IMR-90 (cell line): ENCODE data around the gene MUSTN1. TPM values are rescaled to one million over a fixed set of nuclear protein-coding genes. Genes with fewer than 3 reads are reported as not detected.

Experiments used
- ATAC-seq: fragments of 200-7000 bp; cut with Tn5 transposase; 2 replicates; pipeline ENCODE4 v1.9.1; 2020; ENCODE audit warnings: low read depth, mild to moderate bottlenecking, moderate library complexity
- BruUV-seq: library from RNA; stranded (reverse); fragments of 400-500 nt; replicated peaks from 2 replicates; lab custom pipeline; 2021; lab: Mats Ljungman, UMichigan
- CTCF ChIA-PET: fragments of 300-600 bp; formaldehyde crosslinking; extraction: SDS; loops from one replicate; lab custom pipeline; 2021; ENCODE audit warnings: antibody characterized with exemption; lab: Yijun Ruan, JAX
- POLR2A ChIA-PET: fragments of 300-600 bp; sonication (Branson Sonifier 250); formaldehyde crosslinking; loops from one replicate; lab custom pipeline; 2022; ENCODE audit warnings: antibody characterized with exemption; ENCODE audit not compliant: unreplicated experiment; lab: Charles Lee
- DNase-seq: peaks from one replicate; pipeline ENCODE4 v3.0.0; 2013
- H2AFZ ChIP-seq: replicated peaks from 2 replicates; pipeline ENCODE3; 2013; ENCODE audit warnings: low read length, mild to moderate bottlenecking; ENCODE audit not compliant: poor library complexity
- H2AK5ac ChIP-seq: 2 replicates; pipeline ENCODE4 v1.6.1; 2013; ENCODE audit warnings: low read depth, low read length, inconsistent platforms
- H2AK9ac ChIP-seq: replicated peaks from 2 replicates; pipeline ENCODE3; 2013; ENCODE audit warnings: mild to moderate bottlenecking, low read depth, low read length, moderate library complexity; ENCODE audit not compliant: poor library complexity
- H2BK120ac ChIP-seq: 2 replicates; pipeline ENCODE4 v1.6.1; 2013; ENCODE audit warnings: low read depth, low read length, inconsistent platforms
- H2BK15ac ChIP-seq: 3 replicates; pipeline ENCODE4 v1.6.1; 2013; ENCODE audit warnings: low read depth, low read length, inconsistent platforms
- H2BK20ac ChIP-seq: 2 replicates; pipeline ENCODE4 v1.6.1; 2013; ENCODE audit warnings: low read depth, mild to moderate bottlenecking, inconsistent platforms, low read length, moderate library complexity
- H2BK5ac ChIP-seq: 2 replicates; pipeline ENCODE4 v1.6.1; 2013; ENCODE audit warnings: mild to moderate bottlenecking, low read depth, low read length, inconsistent platforms; ENCODE audit not compliant: poor library complexity, severe bottlenecking
- H3K14ac ChIP-seq: replicated peaks from 2 replicates; pipeline ENCODE4 v1.6.1; 2013; ENCODE audit warnings: low read depth, low read length, inconsistent platforms
- H3K18ac ChIP-seq: 2 replicates; pipeline ENCODE4 v1.6.1; 2013; ENCODE audit warnings: low read depth, low read length, control low read depth
- H3K23ac ChIP-seq: 2 replicates; pipeline ENCODE4 v1.6.1; 2013; ENCODE audit warnings: low read depth, low read length, inconsistent platforms
- H3K27ac ChIP-seq: 2 replicates; pipeline ENCODE4 v1.5.1; 2013; ENCODE audit warnings: mild to moderate bottlenecking, control low read depth, low read length; ENCODE audit not compliant: insufficient read depth
- H3K27me3 ChIP-seq: 2 replicates; pipeline ENCODE4 v1.6.1; 2013; ENCODE audit warnings: low read length; ENCODE audit not compliant: control insufficient read depth, insufficient read depth
- H3K36me3 ChIP-seq: 2 replicates; pipeline ENCODE4 v1.6.1; 2013; ENCODE audit warnings: low read length, mixed read lengths; ENCODE audit not compliant: control insufficient read depth, insufficient read depth
- H3K4ac ChIP-seq: 2 replicates; pipeline ENCODE4 v1.6.1; 2013; ENCODE audit warnings: low read depth, low read length, inconsistent platforms
- H3K4me1 ChIP-seq: 2 replicates; pipeline ENCODE4 v1.6.1; 2013; ENCODE audit warnings: low read length, mixed read lengths; ENCODE audit not compliant: control insufficient read depth, insufficient read depth
- H3K4me2 ChIP-seq: 2 replicates; pipeline ENCODE4 v1.6.1; 2013; ENCODE audit warnings: low read depth, mild to moderate bottlenecking, control low read depth, low read length, moderate library complexity
- H3K4me3 ChIP-seq: 2 replicates; pipeline ENCODE4 v1.5.1; 2013; ENCODE audit warnings: low read depth, mild to moderate bottlenecking, control low read depth, low read length, moderate library complexity; ENCODE audit not compliant: insufficient read depth
- H3K56ac ChIP-seq: 2 replicates; pipeline ENCODE4 v1.6.1; 2013; ENCODE audit warnings: low read length, inconsistent platforms; ENCODE audit not compliant: insufficient read depth; ENCODE audit errors: extremely low read depth
- H3K79me1 ChIP-seq, 2 experiments: 2 replicates each; pipeline ENCODE4 v1.6.1; 2013; ENCODE audit warnings: low read length in 2 of 2, inconsistent platforms in 1 of 2, low read depth in 1 of 2
- H3K9ac ChIP-seq: 2 replicates; pipeline ENCODE4 v1.6.1; 2013; ENCODE audit warnings: low read depth, low read length, control low read depth
- H3K9me1 ChIP-seq: 2 replicates; pipeline ENCODE4 v1.6.1; 2013; ENCODE audit warnings: low read length, inconsistent platforms; ENCODE audit not compliant: insufficient read depth
- H3K9me3 ChIP-seq: 2 replicates; pipeline ENCODE4 v1.6.1; 2013; ENCODE audit warnings: low read length; ENCODE audit not compliant: control insufficient read depth, insufficient read depth
- H4K20me1 ChIP-seq: 2 replicates; pipeline ENCODE4 v1.6.1; 2013; ENCODE audit warnings: low read length, inconsistent platforms; ENCODE audit not compliant: insufficient read depth
- H4K5ac ChIP-seq: 2 replicates; pipeline ENCODE4 v1.6.1; 2013; ENCODE audit warnings: mild to moderate bottlenecking, low read depth, low read length, control low read depth
- H4K8ac ChIP-seq, 2 experiments: 2 replicates each; pipeline ENCODE4 v1.6.1; 2013; ENCODE audit warnings: low read depth in 2 of 2, low read length in 2 of 2, control low read depth in 1 of 2, inconsistent platforms in 1 of 2
- H4K91ac ChIP-seq: 2 replicates; pipeline ENCODE4 v1.6.1; 2013; ENCODE audit warnings: low read depth, low read length, inconsistent platforms; ENCODE audit not compliant: insufficient read depth
- BHLHE40 ChIP-seq: fragments of 150-350 bp; IDR thresholded peaks from 2 replicates; pipeline ENCODE4 v1.6.1; 2016; ENCODE audit warnings: mild to moderate bottlenecking, low read depth, low read length
- CHD1 ChIP-seq: IDR thresholded peaks from 2 replicates; pipeline ENCODE4 v1.6.1; 2012; ENCODE audit warnings: low read depth, low read length, improper control_type of control experiment
- RFX5 ChIP-seq: IDR thresholded peaks from 2 replicates; pipeline ENCODE4 v1.8.0; 2012; ENCODE audit warnings: low read depth, mild to moderate bottlenecking, low read length, moderate library complexity
- USF2 ChIP-seq: fragments of 150-350 bp; IDR thresholded peaks from 2 replicates; pipeline ENCODE4 v1.6.1; 2017; ENCODE audit warnings: mild to moderate bottlenecking, antibody characterized with exemption, low read length, low read depth
- WGBS, 2 experiments: methylation state at CpG; one replicate each; pipeline versions ENCODE4 v1.1.5 to v1.1.7; 2013; ENCODE audit warnings: missing lambda C conversion rate in 2 of 2; ENCODE audit not compliant: insufficient read length in 1 of 2; ENCODE audit errors: extremely low coverage in 2 of 2; 5-methylcytosine and 5-hydroxymethylcytosine counted together
- dilution Hi-C: fragments of 300-500 bp; cut with HindIII; formaldehyde crosslinking; loops from one replicate; pipeline ENCODE4 v1.14.3; 2018; ENCODE audit warnings: low sequenced_read_pairs; ENCODE audit not compliant: unreplicated experiment
- in situ Hi-C: fragments of 300-500 bp; cut with MboI; formaldehyde crosslinking; loops from 3 replicates; pipeline ENCODE4 v1.14.3; 2019; ENCODE audit warnings: low sequenced_read_pairs, inconsistent platforms, mixed read lengths
- intact Hi-C: fragments of 100-400 bp; cut with micrococcal nuclease; formaldehyde crosslinking; loops from 2 replicates; pipeline ENCODE4 v1.10.0; 2022
- polyA plus RNA-seq, 3 experiments: library from polyadenylated mRNA; depleted of rRNA; stranded (reverse); fragments of >200 nt; gene quantifications; 2 replicates each; pipeline ENCODE4 v1.2.3, GENCODE V29; 2012; ENCODE audit warnings: low replicate concordance in 1 of 3
- total RNA-seq: library from RNA; depleted of rRNA; stranded (reverse); fragments of >200 nt; gene quantifications from 2 replicates; pipeline ENCODE4 v1.2.3, GENCODE V29; 2012

Gene MUSTN1
- total and polyA plus RNA-seq, 2 of the 4 experiments (the other 2 are of a cell fraction): not detected

GRCh38 chr3:52856666-52857065 lies 21.8 kb upstream of the MUSTN1 start:
- Histone ChIP-seq H3K27ac (no peak overlapping the region), H3K4me2 (no peak overlapping the region), H2AK9ac (no peak overlapping the region), H3K27me3 (no peaks in the 10 kb centered on the region), H4K5ac (no peak overlapping the region), H3K4ac (no peak overlapping the region), H3K79me1 (peaks cover 0 to 3% of the 10 kb centered on the region in 2 experiments; a peak in 1 of 4 replicates), H3K9me3 (no peaks in the 10 kb centered on the region), H3K23ac (no peak overlapping the region), H4K8ac (no peak overlapping the region), H2BK15ac (no peak overlapping the region), H4K20me1 (peaks cover 7% of the 10 kb centered on the region; the same call in 1 of the 2 replicates), H3K4me3 (no peak overlapping the region), H3K4me1 (peaks cover 2% of the 10 kb centered on the region; the same call in 1 of the 2 replicates), H3K36me3 (peaks cover 6% of the 10 kb centered on the region), H3K18ac (no peak overlapping the region), H2BK120ac (no peak overlapping the region), H2AFZ (no peak overlapping the region), H4K91ac (no peak overlapping the region), H2BK20ac (no peak overlapping the region), H2AK5ac (no peak overlapping the region), H3K56ac (no peak overlapping the region), H3K14ac (no peak overlapping the region), H2BK5ac (no peak overlapping the region), H3K9me1 (peaks cover 12% of the 10 kb centered on the region; the same call in 1 of the 2 replicates), H3K9ac (no peak overlapping the region)
- intact Hi-C loops: no loop called here
- DNase-seq (no peak), ATAC-seq (no peak)
- no TSS peak for BruUV-seq
- POLR2A ChIA-PET: no interaction called here
- CTCF ChIA-PET: interaction anchor here (0.8 kb wide), 1 partner anchor 17 kb away, joined by 3 read pairs; no protein-coding TSS in a partner anchor
- no peak for TF ChIP-seq CHD1
- TF ChIP-seq RFX5: no peak
- TF ChIP-seq USF2: no peak
- TF ChIP-seq BHLHE40: no peak
- dilution Hi-C loops: no loop called here
- no CpG with 5 or more reads among the region's 5 CpGs for WGBS, 2 experiments
- in situ Hi-C loops: no loop called here
